Upper lobe of left lung (tissue), 4 donors: ENCODE data around the gene CSF2RB.

ENCODE experiments used
- CTCF ChIP-seq, 6 experiments: fragments of 450-650 bp in 4 of 6; fragments of 200-600 bp in 2 of 6; sonication (generic) in 2 of 6; IDR thresholded peaks; one replicate each; pipeline ENCODE4 v1.5.1; 2016 to 2019; ENCODE audit warnings: antibody characterized with exemption in 6 of 6
- EP300 ChIP-seq, 4 donors: sonication (generic); formaldehyde crosslinking; IDR thresholded peaks; one replicate each; pipeline ENCODE4 v1.5.1; 2017; ENCODE audit warnings: antibody characterized with exemption in 4 of 4, control low read depth in 2 of 4
- POLR2A ChIP-seq, 4 donors: fragments of 450-650 bp; IDR thresholded peaks; one replicate each; pipeline ENCODE4 v1.5.1; 2016 to 2017; ENCODE audit warnings: antibody characterized with exemption in 4 of 4, mild to moderate bottlenecking in 2 of 4
- POLR2AphosphoS5 ChIP-seq, 2 donors: sonication (generic); formaldehyde crosslinking; IDR thresholded peaks; one replicate each; pipeline ENCODE4 v1.5.1; 2017; ENCODE audit warnings: antibody characterized with exemption in 2 of 2

- TF ChIP-seq CTCF (IDR thresholded peaks at IDR 0.05) (no peak), POLR2A (IDR thresholded peaks at IDR 0.05) (no peak), POLR2AphosphoS5 (IDR thresholded peaks at IDR 0.05) (no peak), EP300 (IDR thresholded peaks at IDR 0.05) (no peak)
Observed at GRCh38 chr22:36961626-36962025, 48.2 kb downstream of the CSF2RB start.
